ENCODE results near the gene ATAD3B.
"Not testable (repeated sequence)": the region's sequence is repeated elsewhere in the genome, so short reads cannot be mapped to it uniquely, and the experiment has no call there.

The ATAD3B gene

GRCh38 chr1:1485755-1486317 is 14.3 kb downstream of the ATAD3B start:
- H3K9me3 ChIP-seq (ENCODE audit: insufficient read depth, low read length); H3K27me3 ChIP-seq (ENCODE audit: low read depth, low read length); H3K4me3 ChIP-seq (ENCODE audit: low read length); H3K9ac ChIP-seq (ENCODE audit: low read length); H2AFZ ChIP-seq (ENCODE audit: low read depth, low read length); H3K79me2 ChIP-seq (ENCODE audit: low read length); H3K36me3 ChIP-seq (replicated peaks; ENCODE audit: low read depth, low read length); H3K4me2 ChIP-seq (ENCODE audit: low read length); H3K4me1 ChIP-seq (ENCODE audit: low read length); H4K20me1 ChIP-seq (ENCODE audit: insufficient read depth, low read length); H3K27ac ChIP-seq (ENCODE audit: low read length): not testable (repeated sequence)

- H3K27me3 ChIP-seq (ENCODE audit: low read depth, low read length) = no peaks in the 10 kb centered on the region
- no peak overlapping the region for H3K4me3 ChIP-seq (ENCODE audit: low read length)
- no peaks in the 10 kb centered on the region for H3K9me3 ChIP-seq (ENCODE audit: insufficient read depth, low read length)
- H3K27ac ChIP-seq (ENCODE audit: low read length) = no peak overlapping the region
- no peak overlapping the region for H3K4me2 ChIP-seq (ENCODE audit: low read length)
- H3K36me3 ChIP-seq (replicated peaks; ENCODE audit: low read depth, low read length) = peaks cover 16% of the 10 kb centered on the region
- H3K79me2 ChIP-seq (ENCODE audit: low read length) = no peaks in the 10 kb centered on the region; the same call in 1 of the 2 replicates
- no peak overlapping the region for H3K9ac ChIP-seq (ENCODE audit: low read length)
- H3K4me1 ChIP-seq (ENCODE audit: low read length) = no peaks in the 10 kb centered on the region
- H4K20me1 ChIP-seq (ENCODE audit: insufficient read depth, low read length) = no peaks in the 10 kb centered on the region
- no peak overlapping the region for H2AFZ ChIP-seq (ENCODE audit: low read depth, low read length)
- no peak for TF ChIP-seq EZH2phosphoT487 (IDR thresholded peaks at IDR 0.05; ENCODE audit: low read depth)
- no peak for TF ChIP-seq CTCF (IDR thresholded peaks at IDR 0.05; ENCODE audit: low read depth, low read length)
These were observed 16.1 kb downstream of the ATAD3B start for GRCh38 chr1:1487701-1488100.

DNA sequence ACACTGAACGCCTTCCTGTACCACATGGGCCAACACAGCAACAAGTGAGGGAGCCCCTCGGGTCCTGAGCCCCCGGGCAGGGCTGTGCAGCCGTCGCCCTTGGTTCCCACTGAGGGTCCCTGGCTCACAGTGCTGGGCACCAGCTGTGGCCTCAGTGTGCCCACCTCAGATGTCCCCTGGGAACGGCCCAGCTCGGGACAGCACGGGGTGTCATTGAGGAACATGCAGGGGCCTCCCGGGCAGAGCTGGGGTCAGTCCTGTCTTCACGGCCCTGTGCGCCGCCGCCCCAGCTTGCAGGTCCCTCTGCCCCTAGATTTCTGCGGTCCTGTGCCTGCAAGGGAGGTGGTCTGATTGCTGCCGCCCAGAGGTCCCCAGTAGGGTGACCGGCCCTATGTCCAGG is 17.7 kb downstream of the ATAD3B start:
- Histone ChIP-seq H3K36me3 (replicated peaks; ENCODE audit: low read depth, low read length) (peaks cover 24% of the 10 kb centered on the region), H4K20me1 (ENCODE audit: insufficient read depth, low read length) (no peaks in the 10 kb centered on the region), H2AFZ (ENCODE audit: low read depth, low read length) (no peak overlapping the region), H3K4me2 (ENCODE audit: low read length) (no peak overlapping the region), H3K9me3 (ENCODE audit: insufficient read depth, low read length) (no peaks in the 10 kb centered on the region), H3K4me1 (ENCODE audit: low read length) (no peaks in the 10 kb centered on the region), H3K79me2 (ENCODE audit: low read length) (no peaks in the 10 kb centered on the region), H3K27me3 (ENCODE audit: low read depth, low read length) (no peaks in the 10 kb centered on the region), H3K4me3 (ENCODE audit: low read length) (no peak overlapping the region), H3K9ac (ENCODE audit: low read length) (no peak overlapping the region), H3K27ac (ENCODE audit: low read length) (no peak overlapping the region)
- TF ChIP-seq EZH2phosphoT487 (IDR thresholded peaks at IDR 0.05; ENCODE audit: low read depth) (no peak), CTCF (IDR thresholded peaks at IDR 0.05; ENCODE audit: low read depth, low read length) (no peak)

DNA sequence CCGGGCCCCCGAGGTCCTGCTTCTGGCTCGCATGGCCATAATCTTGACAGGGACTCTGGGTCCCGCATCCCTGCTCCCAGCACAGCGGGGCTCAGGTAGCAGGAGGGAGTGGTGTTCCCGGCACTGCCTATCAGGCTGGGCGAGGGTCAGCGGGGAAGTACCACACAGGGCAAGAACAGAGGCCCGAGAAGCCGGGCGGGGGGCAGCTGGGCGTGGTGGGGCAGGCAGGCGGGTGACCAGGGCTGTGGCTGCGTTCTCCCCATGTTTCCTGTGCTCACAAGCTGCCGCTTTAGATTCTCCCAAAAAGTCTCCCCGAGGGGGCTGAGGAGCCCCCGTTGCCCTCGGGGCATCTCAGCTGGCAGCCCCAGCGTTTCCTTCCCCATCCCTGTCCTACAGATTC is 18.3 kb downstream of the ATAD3B start:
- peaks cover 24% of the 10 kb centered on the region for H3K36me3 ChIP-seq (replicated peaks; ENCODE audit: low read depth, low read length)
- H3K9ac ChIP-seq (ENCODE audit: low read length) = no peak overlapping the region
- no peak overlapping the region for H3K4me2 ChIP-seq (ENCODE audit: low read length)
- no peak overlapping the region for H2AFZ ChIP-seq (ENCODE audit: low read depth, low read length)
- no peaks in the 10 kb centered on the region for H3K4me1 ChIP-seq (ENCODE audit: low read length)
- H3K27ac ChIP-seq (ENCODE audit: low read length) = no peak overlapping the region
- TF ChIP-seq EZH2phosphoT487 (IDR thresholded peaks at IDR 0.05; ENCODE audit: low read depth) (no peak), CTCF (IDR thresholded peaks at IDR 0.05; ENCODE audit: low read depth, low read length) (no peak)
- no peaks in the 10 kb centered on the region for H3K27me3 ChIP-seq (ENCODE audit: low read depth, low read length)
- H3K9me3 ChIP-seq (ENCODE audit: insufficient read depth, low read length) = no peaks in the 10 kb centered on the region
- no peak overlapping the region for H3K4me3 ChIP-seq (ENCODE audit: low read length)
- H3K79me2 ChIP-seq (ENCODE audit: low read length) = no peaks in the 10 kb centered on the region
- H4K20me1 ChIP-seq (ENCODE audit: insufficient read depth, low read length) = no peaks in the 10 kb centered on the region
